IPS DF 19.7 (cell line): Measurements from ENCODE around the gene SAFB2.

Source experiments
- DNase-seq: peaks from one replicate; pipeline ENCODE4 v3.0.0-alpha.2; 2013; ENCODE audit warnings: low read depth, low spot score

The SAFB2 gene

DNA sequence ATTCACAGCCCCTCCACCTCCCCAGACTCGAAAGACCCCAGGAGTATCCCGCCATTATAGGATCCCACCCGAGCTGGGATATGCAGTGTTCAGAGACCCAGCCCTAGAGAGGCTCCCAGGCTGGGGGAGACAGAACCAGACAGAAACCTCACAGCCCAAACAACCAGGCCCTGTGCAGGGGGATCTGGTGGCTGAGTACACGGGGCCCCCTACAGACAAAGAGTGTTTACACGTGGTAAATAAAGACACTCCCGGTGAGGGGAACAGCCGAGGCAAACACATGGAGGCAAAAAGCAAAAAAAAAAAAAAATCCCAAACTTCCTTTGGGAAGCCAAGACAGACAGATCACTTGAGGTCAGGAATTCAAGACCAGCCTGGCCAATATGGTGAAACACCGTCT lies 79.9 kb downstream of the SAFB2 start:
- DNase-seq: no peak

DNA sequence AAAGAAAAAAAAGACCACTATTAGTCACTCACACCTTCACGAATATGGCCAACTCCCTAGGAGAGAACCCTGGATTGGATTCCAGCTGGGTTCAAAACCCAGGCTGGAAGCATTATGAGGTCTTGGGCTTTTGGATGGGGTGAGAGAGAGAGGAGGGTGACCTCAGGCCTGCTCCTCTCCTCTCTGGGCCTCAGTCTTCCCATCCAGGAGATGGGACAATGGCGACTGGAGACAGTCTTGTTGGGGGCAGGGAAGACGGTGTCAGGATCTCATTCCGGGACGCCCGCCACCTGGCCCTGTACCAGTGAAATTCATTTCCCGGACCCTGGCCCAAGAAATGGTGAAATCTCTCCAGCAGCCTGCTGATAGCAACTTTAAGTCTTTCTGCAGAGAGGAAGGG lies 81.1 kb downstream of the SAFB2 start:
- no peak for DNase-seq

DNA sequence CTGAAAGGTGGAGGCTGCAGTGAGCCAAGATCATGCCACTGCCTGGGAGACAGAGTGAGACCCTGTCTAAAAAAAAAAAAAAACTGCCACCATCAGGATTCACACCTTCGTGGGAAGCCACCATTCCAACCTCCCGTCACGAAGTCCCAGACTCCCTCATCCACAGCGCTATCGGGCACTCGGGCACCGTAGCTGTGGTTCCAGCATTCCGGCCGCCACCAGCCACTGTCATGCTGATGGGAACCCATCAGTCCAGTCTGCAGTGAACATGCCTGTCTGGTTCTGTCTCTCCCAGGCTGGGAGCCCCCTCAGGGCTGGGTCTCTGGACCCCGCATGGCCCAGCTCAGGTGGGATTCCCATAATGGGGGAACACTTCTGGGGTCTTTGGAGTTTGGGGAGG lies 82.4 kb downstream of the SAFB2 start:
- no peak for DNase-seq

DNA sequence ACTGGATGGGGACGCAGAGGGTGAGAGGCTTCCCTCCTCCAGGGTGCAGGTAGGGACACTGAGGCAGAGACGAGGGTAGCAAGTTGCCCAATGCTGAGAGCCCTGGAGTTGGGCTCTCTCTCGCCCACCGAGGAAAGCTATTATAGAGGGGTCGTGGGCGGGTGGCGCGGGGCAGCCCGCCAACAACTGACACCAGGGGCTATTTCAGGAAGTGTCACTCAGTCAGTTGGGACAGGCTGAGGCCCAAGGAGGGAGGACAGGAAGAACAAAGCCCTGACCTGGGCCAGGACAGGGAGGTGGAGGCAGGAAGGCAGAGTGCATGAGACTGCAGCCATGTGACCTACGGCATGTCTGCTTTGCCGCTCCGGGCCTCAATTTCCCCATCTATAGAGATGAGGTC lies 84.7 kb downstream of the SAFB2 start:
- no peak for DNase-seq
